B cell (primary cell): Measurements from ENCODE around the gene PLCB1. TPM values are rescaled to one million over a fixed set of nuclear protein-coding genes. Genes with fewer than 3 reads are reported as not detected.

Experiments
- ATAC-seq: fragments of 200-7000 bp; cut with Tn5 transposase; one replicate; pipeline ENCODE4 v1.10.0; 2021; ENCODE audit warnings: low read depth, mild to moderate bottlenecking, moderate number of reproducible peaks, moderate library complexity
- CTCF ChIA-PET: fragments of 350-600 bp; sonication (Branson Sonifier 250); formaldehyde crosslinking; loops from one replicate; lab custom pipeline; 2021; ENCODE audit warnings: antibody characterized with exemption, inconsistent platforms; lab: Charles Lee
- POLR2A ChIA-PET: fragments of 350-600 bp; sonication (Branson Sonifier 250); formaldehyde crosslinking; loops from one replicate; lab custom pipeline; 2021; ENCODE audit warnings: antibody characterized with exemption; lab: Charles Lee
- DNase-seq: peaks from one replicate; pipeline ENCODE4 v3.0.0; 2013
- H2AFZ ChIP-seq: 2 replicates; pipeline ENCODE4 v1.6.1; 2012; ENCODE audit warnings: mild to moderate bottlenecking, low read depth, low read length; ENCODE audit not compliant: insufficient read depth, poor library complexity, severe bottlenecking
- H3K27ac ChIP-seq, 2 donors: 1 replicate in 1 of 2; 2 replicates in 1 of 2; pipeline ENCODE4 v1.5.1; 2012 to 2013; ENCODE audit warnings: low read length in 2 of 2, mild to moderate bottlenecking in 2 of 2, moderate library complexity in 1 of 2
- H3K27me3 ChIP-seq, 4 experiments: fragments of 200-600 bp in 1 of 4; sonication (generic) in 1 of 4; replicated peaks in 1 of 4; 1 replicate in 2 of 4; 2 replicates in 2 of 4; pipeline versions ENCODE4 v1.6.1 to v1.7.0; 2013 to 2016; ENCODE audit warnings: low read length in 3 of 4, mild to moderate bottlenecking in 2 of 4, mixed read lengths in 1 of 4, moderate library complexity in 1 of 4; ENCODE audit not compliant: insufficient read depth in 4 of 4, control insufficient read depth in 3 of 4; ENCODE audit errors: control extremely low read depth in 1 of 4
- H3K36me3 ChIP-seq, 2 experiments: replicated peaks in 1 of 2; 1 replicate in 1 of 2; 2 replicates in 1 of 2; pipeline versions ENCODE4 v1.6.1 to v1.7.1; 2013; ENCODE audit warnings: low read length in 1 of 2; ENCODE audit not compliant: insufficient read depth in 2 of 2, control insufficient read depth in 1 of 2; ENCODE audit errors: control extremely low read depth in 1 of 2, extremely low read depth in 1 of 2
- H3K4me1 ChIP-seq, 2 donors: fragments of 200-600 bp in 1 of 2; sonication (generic) in 1 of 2; 1 replicate in 1 of 2; 2 replicates in 1 of 2; pipeline versions ENCODE4 v1.5.1 to v1.6.1; 2013 to 2017; ENCODE audit warnings: low read length in 2 of 2; ENCODE audit not compliant: control insufficient read depth in 2 of 2, insufficient read depth in 2 of 2
- H3K4me2 ChIP-seq: replicated peaks from 2 replicates; pipeline ENCODE3; 2012; ENCODE audit warnings: mild to moderate bottlenecking, low read depth, low read length; ENCODE audit not compliant: poor library complexity, severe bottlenecking
- H3K4me3 ChIP-seq, 5 experiments: fragments of 200-600 bp in 1 of 5; sonication (generic) in 1 of 5; 1 replicate in 3 of 5; 2 replicates in 2 of 5; pipeline versions ENCODE4 v1.5.1 to v1.7.0; 2011 to 2016; ENCODE audit warnings: low read length in 4 of 5, mild to moderate bottlenecking in 4 of 5, low read depth in 2 of 5, control low read depth in 1 of 5, moderate library complexity in 1 of 5; ENCODE audit not compliant: insufficient read depth in 1 of 5; ENCODE audit errors: control extremely low read depth in 1 of 5, extremely low read depth in 1 of 5
- H3K79me2 ChIP-seq: fragments of 200-600 bp; sonication (generic); one replicate; pipeline ENCODE4 v1.6.0; 2016; ENCODE audit warnings: low read length; ENCODE audit not compliant: control insufficient read depth, insufficient read depth
- H3K9ac ChIP-seq: fragments of 200-600 bp; sonication (generic); 2 replicates; pipeline ENCODE4 v1.6.1; 2017; ENCODE audit warnings: mild to moderate bottlenecking, low read length, moderate library complexity
- H3K9me3 ChIP-seq, 3 donors: one replicate each; pipeline versions ENCODE4 v1.6.1 to v1.7.1; 2013; ENCODE audit warnings: low read length in 2 of 3; ENCODE audit not compliant: control insufficient read depth in 2 of 3, insufficient read depth in 1 of 3; ENCODE audit errors: control extremely low read depth in 1 of 3
- H4K20me1 ChIP-seq: 2 replicates; pipeline ENCODE4 v1.6.0; 2012; ENCODE audit warnings: mild to moderate bottlenecking, low read length; ENCODE audit not compliant: insufficient read depth, control insufficient read depth, poor library complexity, severe bottlenecking
- H3K27ac Mint-ChIP-seq: one replicate; pipeline ENCODE4 v1.8.0; 2021; ENCODE audit warnings: mixed read lengths
- H3K27me3 Mint-ChIP-seq: one replicate; pipeline ENCODE4 v1.8.0; 2021; ENCODE audit warnings: mixed read lengths
- H3K4me1 Mint-ChIP-seq: one replicate; pipeline ENCODE4 v1.8.0; 2021; ENCODE audit warnings: mixed read lengths
- H3K4me3 Mint-ChIP-seq: one replicate; pipeline ENCODE4 v1.8.0; 2021; ENCODE audit warnings: mixed read lengths
- H3K9me3 Mint-ChIP-seq: one replicate; pipeline ENCODE4 v1.8.0; 2022; ENCODE audit warnings: mixed read lengths; ENCODE audit not compliant: insufficient read depth
- CTCF ChIP-seq: fragments of 200-600 bp; IDR thresholded peaks from one replicate; pipeline ENCODE4 v1.8.0; 2022; ENCODE audit warnings: antibody characterized with exemption, mild to moderate bottlenecking
- EZH2 ChIP-seq: IDR thresholded peaks from 2 replicates; pipeline ENCODE4 v1.6.1; 2012; ENCODE audit warnings: borderline replicate concordance, low read depth, mild to moderate bottlenecking, moderate library complexity, low read length; ENCODE audit not compliant: insufficient read depth, poor library complexity, severe bottlenecking
- WGBS: methylation state at CpG from one replicate; pipeline ENCODE4 v1.1.5; 2013; ENCODE audit warnings: missing lambda C conversion rate; ENCODE audit not compliant: insufficient coverage; 5-methylcytosine and 5-hydroxymethylcytosine counted together
- intact Hi-C: fragments of 100-400 bp; cut with micrococcal nuclease; formaldehyde crosslinking; loops from one replicate; pipeline ENCODE4 v1.10.0; 2022
- polyA plus RNA-seq: library from polyadenylated mRNA; depleted of rRNA; stranded (reverse); fragments of >200 nt; gene quantifications from 2 replicates; pipeline ENCODE4 v1.2.3, GENCODE V29; 2012
- total RNA-seq, 2 donors: library from RNA; stranded (reverse); fragments of 120-200 nt in 1 of 2; gene quantifications; 1 replicate in 1 of 2; 2 replicates in 1 of 2; pipeline versions ENCODE4 v1.2.3 to v1.2.4, GENCODE V29; 2013 to 2022

Gene PLCB1
- total and polyA plus RNA-seq, 2 donors (not counting 1 experiment from before 2014, with no cell fraction given): 0.18 to 0.47 TPM

GRCh38 chr20:8932192-8933165, 800.4 kb downstream of the PLCB1 start:
- peaks cover 0 to 9% (median 0%) of the 10 kb centered on the region in 3 donors for H3K9me3 ChIP-seq
- no peaks in the 10 kb centered on the region for H3K4me1 ChIP-seq
- CTCF ChIA-PET: no interaction called here
- no peak overlapping the region for H3K9ac ChIP-seq
- H3K4me2 ChIP-seq: no peak overlapping the region
- H2AFZ ChIP-seq: no peak overlapping the region
- no peaks in the 10 kb centered on the region for H3K79me2 ChIP-seq
- H3K9me3 Mint-ChIP-seq: no peaks in the 10 kb centered on the region
- TF ChIP-seq CTCF: no peak
- TF ChIP-seq EZH2: no peak
- ATAC-seq (no peak), DNase-seq (no peak)
- H4K20me1 ChIP-seq: no peaks in the 10 kb centered on the region
- H3K4me3 Mint-ChIP-seq: no peak overlapping the region
- H3K27ac Mint-ChIP-seq: no peak overlapping the region
- no peaks in the 10 kb centered on the region for H3K27me3 Mint-ChIP-seq
- WGBS: no CpG with 5 or more reads among the region's 3 CpGs
- no peaks in the 10 kb centered on the region for H3K36me3 ChIP-seq
- intact Hi-C loops: no loop called here
- H3K4me1 Mint-ChIP-seq: no peaks in the 10 kb centered on the region
- H3K4me3 ChIP-seq: no peak overlapping the region
- H3K27ac ChIP-seq: no peak overlapping the region
- H3K27me3 ChIP-seq: no peaks in the 10 kb centered on the region
- POLR2A ChIA-PET: no interaction called here

- H4K20me1 ChIP-seq: no peaks in the 10 kb centered on the region
- Mint-ChIP-seq H3K27me3 (no peaks in the 10 kb centered on the region), H3K27ac (no peak overlapping the region), H3K9me3 (no peaks in the 10 kb centered on the region), H3K4me1 (no peaks in the 10 kb centered on the region), H3K4me3 (no peak overlapping the region)
- ChIA-PET POLR2A (no interaction called here), CTCF (no interaction called here)
- H3K27ac ChIP-seq: no peak overlapping the region
- DNase-seq: no peak
- no peaks in the 10 kb centered on the region for H3K27me3 ChIP-seq
- H3K4me1 ChIP-seq: no peaks in the 10 kb centered on the region
- no peaks in the 10 kb centered on the region for H3K79me2 ChIP-seq
- H3K9me3 ChIP-seq: peaks cover 0 to 9% (median 0%) of the 10 kb centered on the region in 3 donors
- no peak overlapping the region for H3K4me3 ChIP-seq
- H3K4me2 ChIP-seq: no peak overlapping the region
- WGBS: no CpG with 5 or more reads among the region's 1 CpG
- TF ChIP-seq CTCF (no peak), EZH2 (no peak)
- no peak for ATAC-seq
- intact Hi-C loops: no loop called here
- H3K9ac ChIP-seq: no peak overlapping the region
- H2AFZ ChIP-seq: no peak overlapping the region
- H3K36me3 ChIP-seq: no peaks in the 10 kb centered on the region
Measured at GRCh38 chr20:8933381-8933807, 801.3 kb downstream of the PLCB1 start.
